Dedifferentiated amniotic fluid mesenchymal stem cell (primary cell): ENCODE results near the gene HSPBP1.

Experiments used
- DNase-seq: peaks from one replicate; pipeline ENCODE4 v3.0.0-alpha.2; 2016; ENCODE audit errors: extremely low spot score

The HSPBP1 gene

DNA sequence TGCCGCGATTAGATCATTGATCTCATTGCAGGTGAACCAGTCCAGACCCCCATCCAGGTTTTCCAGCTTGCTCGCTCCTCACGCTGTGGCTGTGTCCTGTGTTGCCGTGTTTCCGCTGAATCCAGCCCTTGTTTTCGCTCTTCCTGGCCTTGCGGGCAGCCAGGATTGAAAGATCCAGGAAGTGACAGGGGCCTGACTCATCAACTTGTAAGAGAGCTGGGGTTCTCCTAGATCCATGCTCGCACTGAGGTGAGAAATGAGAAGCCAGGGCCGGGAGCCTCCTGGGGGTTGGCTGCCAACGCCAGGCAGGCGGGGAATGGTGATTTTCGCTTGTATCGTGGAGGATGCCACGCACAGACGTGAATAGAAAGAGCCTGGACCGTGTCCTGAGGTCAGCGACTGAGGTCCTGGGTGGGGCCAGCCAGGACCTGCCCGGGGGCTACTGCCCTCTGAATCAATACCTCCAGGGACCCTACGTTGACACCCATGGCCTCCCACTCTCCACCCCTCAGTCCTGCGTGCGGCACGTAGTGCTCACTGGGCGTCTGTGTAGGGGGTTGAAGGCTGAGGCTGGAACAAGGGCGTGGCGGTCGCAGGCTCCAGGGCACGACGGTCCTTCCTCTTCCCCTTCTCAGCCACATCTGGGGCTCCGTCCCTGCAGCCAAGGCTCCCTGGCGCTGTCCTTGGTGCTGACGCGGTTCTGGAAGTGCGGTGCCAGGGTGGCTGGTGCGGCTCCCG, 63.3 kb downstream of the HSPBP1 start:
- peak; percentile 89 for DNase-seq

GRCh38 chr19:55213547-55213946, 66.4 kb downstream of the HSPBP1 start:
- no peak for DNase-seq

- DNase-seq, result no peak
Observed at GRCh38 chr19:55212447-55212846, 67.5 kb downstream of the HSPBP1 start.
